ENCODE data around the gene TSC1.

TSC1 gene

DNA sequence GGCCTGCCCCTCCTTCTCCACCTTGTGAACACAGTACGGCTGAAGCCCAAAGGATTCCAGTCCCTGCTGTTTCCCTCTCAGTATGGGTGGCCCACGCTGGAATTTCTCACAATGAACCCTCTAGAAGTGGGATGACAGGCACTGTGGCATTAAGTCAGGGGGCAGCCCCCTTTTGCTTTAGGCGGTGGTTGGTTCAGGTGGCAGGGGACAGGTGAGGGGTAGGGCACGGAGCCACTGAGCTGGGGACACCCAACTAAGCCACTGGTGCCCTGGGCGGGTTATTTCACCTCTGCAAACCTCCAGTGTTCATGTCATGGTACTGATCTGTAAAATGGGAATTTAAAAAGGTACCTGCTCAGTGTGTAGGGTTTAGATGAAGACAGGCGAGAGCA, 58.1 kb downstream of the TSC1 start:
- no peak for DNase-seq

DNA sequence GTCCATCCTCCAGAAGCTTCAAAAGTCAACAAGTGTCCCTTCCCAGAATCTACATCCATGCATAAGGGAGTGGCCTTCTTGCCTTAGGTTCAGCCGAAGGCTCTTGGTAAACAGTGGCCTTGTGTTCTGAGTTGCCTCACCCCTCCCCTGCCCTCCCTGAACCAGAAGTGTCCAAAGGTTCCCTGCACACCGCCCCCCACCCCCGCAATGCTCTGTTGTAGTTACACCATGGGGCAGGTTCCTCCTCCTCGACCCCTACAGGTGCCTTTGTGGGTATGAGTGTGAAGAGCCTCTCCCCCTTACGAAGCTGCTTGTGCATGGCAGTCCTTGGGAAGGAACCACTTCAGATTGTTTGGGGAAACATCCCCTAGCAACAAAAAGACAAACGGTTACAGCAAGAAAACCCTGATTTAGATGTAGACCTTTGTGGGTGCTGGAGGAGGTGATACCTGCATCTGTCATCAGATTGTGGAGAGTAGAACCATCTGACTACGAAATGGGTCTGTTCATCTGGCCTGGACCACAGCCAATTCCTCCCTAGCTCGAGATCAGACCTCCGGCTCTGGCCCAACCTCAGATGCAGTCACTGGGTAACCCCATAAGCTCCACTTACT, 58.6 kb downstream of the TSC1 start:
- no peak for DNase-seq

DNA sequence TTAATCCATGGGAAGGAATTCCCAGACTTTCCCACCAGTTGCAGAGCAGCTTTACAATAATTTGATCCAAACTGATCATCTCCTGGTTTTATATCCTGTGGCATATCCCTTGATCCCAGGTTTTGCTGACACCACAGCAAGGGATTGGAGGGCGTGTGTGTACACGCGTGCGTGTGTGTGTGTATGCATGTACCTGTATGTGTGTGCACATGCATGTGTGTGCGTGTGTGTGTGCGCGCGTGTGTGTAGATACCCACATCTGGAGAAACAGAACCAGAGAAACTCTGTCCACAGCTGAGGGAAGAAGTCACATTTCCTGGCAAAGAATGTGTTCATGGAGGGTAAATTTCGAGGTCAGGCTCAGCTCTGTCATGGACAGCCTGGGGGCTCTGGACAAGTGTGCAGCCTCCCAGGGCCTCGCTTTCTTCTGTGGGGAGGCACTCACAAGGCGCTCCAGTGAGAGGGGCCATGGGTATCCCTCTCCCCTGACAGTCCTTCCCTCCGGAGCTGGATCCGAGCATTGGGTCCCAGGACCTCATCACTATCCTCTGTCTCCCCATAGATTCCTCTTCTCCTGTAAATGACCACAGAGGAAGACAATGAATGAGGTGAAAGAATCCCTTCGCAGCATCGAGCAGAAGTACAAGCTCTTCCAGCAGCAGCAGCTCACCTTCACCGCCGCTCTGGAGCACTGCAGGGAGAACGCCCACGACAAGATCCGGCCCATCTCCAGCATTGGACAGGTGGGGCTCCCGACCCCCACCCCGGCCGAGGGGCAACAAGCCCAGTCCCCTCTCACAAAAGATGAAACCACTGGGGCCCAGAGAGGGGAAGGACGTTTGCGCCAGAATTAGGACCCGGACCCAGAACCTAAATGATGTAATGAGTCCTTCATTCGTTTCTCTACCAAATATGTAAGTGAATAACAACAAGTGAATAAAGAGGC, 60.8 kb downstream of the TSC1 start:
- DNase-seq: no peak

DNA sequence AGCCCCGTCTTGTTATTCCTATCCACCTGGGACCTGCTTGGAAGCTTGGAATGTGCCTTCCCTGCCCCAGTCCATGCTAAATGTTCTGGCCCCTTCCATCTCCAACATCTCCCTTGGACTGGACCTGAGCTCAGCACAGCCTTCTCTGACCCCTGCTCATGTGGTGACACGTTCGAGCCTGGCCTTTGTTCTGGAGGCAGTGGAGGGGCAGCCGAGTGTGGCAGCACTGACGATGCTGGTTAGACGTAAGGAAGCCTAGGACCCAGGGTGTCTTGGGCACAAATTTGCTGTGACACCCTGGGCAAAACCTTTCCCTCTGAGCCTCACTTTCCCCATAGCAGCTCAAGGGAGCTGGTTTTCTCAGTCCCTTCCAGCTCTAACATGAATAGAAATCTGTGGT, 61.8 kb downstream of the TSC1 start:
- no peak for DNase-seq

DNA sequence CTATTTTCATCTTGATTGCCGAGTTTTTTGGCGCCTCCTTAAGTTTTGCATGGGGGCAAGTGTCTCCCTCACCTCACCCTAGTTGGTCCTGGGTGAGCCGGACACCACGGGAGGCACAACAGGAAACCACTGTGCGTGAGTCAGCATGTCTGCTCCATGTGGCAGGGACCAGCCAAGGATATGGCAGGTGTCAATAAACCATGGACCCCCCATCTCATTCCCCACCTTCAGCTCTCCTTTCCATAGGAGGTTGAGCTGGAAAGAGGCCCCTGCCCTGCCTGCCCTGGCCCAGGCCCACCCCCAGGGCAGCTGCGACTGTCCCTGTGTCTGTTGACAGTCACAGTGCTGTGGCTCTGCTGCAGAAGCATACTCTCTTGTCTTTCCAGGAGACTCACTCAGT, 62.6 kb downstream of the TSC1 start:
- no peak for DNase-seq

DNA sequence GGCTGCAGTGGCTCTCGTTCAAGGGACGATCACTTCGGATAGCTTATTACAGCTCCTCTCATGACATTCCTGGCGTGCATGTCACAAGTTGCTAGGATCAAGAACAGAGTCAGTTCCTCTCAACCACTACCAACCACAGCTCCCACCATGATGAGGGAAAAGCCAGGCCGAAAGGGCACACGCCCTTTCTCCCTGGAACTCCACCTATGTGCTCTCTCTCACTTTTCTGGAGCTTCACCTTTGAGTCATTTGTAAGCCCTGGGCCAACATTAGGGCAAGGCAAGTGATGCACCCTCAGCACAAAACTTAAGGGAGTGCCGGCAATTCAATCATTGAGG, 64.1 kb downstream of the TSC1 start:
- DNase-seq: no peak

DNA sequence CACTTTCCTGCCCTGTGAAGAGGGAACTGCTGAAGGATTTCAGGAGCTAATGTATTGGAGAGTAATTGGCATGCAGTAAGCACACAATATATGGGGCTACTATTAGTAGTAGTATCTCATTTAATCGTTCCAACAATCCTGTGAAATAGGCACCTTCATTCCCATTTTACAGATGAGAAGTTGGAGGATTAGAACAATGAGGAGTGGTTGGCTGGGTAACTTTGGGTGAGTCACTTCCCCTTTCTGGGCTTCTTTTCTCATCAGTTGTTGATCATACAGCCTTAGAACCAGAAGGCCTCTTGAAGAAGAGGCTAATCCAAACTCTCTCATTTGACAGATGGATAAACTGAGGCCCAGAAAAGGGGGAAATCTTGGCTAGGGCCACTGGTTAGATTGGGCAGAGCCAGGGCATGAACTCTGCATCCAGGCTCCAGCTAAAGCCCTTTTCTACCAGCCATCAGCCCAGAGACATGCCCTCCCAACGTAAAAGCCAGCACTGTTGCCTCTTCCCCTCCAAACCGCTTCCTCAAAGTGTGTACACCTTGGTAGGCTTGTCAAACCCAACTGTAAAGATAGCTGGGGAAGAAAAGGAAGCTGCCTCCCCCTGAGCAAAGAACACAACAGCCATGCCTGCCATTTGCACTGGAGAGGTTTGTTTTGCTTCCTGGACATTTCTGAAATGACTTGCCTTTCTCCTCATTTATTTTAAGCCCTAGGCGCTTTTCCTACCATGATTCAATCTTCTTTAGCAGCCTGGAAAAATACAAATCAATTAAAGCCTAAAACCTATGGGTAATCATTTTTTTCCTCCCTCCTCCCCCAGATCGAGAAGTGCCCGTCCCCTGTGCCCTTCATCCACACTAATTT, 64.7 kb downstream of the TSC1 start:
- no peak for DNase-seq

DNA sequence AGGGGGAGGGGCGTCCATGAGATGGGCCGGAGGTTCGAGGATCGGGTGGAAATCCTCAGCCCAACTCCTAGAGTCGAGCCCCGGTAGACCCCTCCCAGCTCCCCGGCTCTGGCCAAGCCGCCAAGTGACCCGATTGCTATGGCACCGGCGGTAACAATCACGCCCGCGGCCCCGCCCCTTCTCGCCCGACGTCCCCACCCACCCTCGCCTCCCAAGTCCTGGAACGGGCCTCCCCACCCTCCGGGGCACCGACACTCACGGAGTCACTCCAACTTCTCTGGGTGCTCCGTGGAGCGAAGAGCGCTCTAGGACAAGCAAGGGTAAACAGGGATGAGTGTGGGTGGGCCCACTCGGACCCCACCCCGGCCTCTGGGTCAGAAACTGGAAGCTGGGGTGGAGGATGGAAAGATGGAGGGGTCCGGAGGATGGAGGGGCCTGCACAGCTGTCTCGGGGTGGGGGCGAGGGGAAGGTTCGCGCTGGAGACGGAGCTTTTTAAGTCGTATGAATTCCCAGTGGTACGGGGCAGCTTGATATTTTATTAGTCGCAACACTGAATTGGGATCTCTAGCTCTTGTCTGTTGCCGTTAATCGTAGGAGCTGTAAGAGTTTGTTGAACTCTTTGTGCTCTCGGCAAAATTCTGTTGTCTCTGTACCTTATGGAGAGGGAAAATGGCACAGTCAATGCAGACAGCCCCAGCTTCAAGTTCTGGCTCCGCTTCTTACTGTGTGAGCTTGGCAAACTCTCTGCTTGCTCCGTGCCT, 65.5 kb downstream of the TSC1 start, which contains the start of gene SPACA9:
Gene SPACA9 (plus strand): TSS at position 204 of the 762 bp plus-strand sequence. CDS start 5,050 bp downstream, outside the sequence.
- peak; percentile 4 for DNase-seq

DNA sequence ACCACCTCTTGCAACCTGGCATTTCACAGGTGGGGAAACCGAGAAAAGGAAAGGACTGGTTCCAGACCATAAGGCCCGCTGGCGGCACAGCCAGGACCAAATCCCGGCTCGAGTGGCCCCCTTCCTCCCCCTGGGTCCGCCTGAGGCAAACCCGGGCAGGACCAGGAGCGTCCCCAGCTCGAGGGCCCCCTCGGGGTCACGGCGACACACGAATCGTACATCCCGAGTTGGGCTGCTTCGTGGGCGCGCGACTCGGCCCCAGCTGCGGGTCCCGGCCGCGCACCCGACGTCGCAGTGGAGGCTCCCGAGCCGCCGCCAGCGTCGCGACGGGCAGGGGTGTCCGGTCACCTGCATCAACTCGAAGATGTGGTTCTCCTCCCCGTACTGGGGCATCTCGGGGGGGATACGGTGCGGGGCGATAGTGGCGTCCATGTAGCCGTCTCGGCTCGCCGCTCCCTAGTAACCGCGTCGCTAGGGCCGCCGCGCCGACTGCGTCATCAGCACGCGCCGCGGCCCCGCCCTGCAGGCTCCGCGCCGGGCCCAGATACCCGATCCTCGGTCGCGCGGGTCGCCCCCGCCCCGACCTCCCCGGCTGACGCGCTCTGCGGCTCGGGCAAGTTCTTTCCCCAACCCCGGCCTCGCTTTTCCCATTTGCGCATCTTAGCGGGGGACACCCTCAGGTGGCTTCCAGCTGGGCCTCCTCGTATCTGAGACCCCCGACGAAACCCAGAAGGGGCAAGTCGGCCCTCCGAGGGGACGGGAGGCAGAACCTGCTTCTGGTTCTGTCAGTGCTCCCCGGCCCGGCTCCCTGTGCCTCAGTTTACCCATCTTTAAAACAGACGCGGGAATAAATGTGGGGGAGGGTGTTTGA, 66.4 kb downstream of the TSC1 start, which contains the start of gene AK8:
Gene AK8 (minus strand): TSS at position 461 of the 871 bp plus-strand sequence. CDS start 29 bp downstream, at position 432.
- peak; percentile 73 for DNase-seq

DNA sequence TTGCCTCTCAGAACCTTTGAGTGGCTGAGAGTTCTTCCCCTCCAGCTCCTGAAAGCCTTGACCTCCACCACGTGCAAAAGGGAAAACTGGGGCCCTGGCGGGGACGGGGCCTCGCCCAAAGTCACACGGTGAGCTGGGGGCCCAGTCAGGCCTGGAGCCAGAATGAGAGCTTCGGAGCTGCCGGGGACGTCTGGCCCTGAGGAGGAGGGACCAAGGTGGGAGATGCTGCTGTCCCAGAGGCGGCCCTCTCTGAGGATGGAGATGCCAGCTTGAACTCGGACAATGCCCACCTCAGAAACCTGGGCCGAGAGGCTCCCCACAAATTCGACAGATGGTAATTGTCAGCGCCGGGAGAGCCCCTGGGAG, 67.0 kb downstream of the TSC1 start:
- DNase-seq: no peak

DNA sequence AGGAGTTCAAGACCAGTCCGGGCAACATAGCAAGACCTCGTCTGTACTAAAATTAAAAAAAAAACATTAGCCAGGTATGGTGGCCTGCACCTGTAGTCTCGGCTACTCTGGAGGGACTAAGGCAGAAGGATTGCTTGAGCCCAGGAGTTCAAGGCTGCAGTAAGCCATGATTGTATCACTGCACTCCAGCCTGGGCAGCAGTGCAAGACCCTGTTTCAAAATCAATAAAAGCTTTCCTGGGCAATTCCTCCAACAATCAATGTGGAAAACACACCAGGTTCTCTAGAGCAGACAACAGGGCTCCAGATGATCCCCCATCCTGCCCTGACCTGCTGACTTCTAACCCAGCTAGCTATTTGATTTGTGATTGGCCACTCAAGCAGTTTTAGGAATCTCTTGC, 67.6 kb downstream of the TSC1 start:
- DNase-seq: no peak

DNA sequence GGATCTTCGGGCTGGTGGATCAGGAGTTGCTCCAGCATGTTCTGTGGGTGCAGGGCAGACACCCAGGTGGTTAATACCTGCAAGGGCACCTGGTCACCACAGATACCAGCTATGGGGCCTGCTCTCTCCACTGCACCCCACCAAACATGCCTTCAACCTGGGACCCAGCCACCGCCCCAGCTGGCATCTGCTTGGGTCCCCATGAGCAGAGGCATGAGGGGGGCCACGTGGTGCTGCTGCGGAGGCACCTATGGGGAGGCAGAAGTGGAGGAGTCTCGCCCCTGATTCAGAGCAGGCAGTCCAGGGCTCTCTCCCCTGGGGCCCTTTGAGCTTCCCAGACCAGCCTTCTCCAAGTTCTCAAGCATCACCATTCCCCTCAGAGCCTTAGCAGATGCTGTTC, 69.3 kb downstream of the TSC1 start:
- DNase-seq: no peak

DNA sequence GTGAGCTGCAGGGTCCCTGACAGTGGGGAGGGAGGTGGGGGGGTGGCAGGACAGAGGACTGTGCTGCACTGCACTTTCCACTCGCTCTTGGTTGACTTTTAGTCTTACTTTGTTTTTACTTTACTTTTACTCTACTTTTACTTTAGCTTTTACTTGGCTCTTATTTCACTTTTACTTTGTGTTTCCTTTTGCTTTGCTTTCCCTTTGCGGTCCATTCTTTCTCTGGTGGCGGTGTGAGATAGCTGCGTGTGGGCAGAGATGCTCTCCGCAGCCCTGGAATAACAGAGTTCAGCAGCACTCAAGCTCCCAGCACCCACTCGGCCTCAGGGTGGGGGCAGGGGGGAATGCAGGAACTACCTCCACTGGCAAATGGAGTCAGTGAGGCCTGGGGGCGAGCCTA, 71.0 kb downstream of the TSC1 start:
- no peak for DNase-seq

DNA sequence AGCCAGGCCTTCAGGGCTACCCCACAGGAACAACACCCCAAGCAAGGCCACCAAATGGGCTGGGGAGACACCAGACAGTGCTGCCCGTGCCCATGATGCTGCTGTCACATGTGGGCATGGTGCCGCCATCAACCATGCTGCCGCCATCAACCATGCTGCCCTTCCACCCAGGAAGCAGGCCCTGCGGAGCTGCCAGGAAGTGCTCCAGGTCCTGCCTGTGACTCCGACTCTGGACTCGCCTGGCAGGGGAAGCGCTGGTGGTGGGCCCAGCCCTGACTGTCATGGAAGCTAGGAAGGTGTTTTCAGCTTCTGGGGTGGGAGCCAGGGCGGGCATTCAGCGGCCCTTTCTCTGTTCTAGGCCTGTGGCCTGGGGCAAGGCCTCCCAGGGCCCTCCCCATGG, 75.2 kb downstream of the TSC1 start:
- DNase-seq: no peak

DNA sequence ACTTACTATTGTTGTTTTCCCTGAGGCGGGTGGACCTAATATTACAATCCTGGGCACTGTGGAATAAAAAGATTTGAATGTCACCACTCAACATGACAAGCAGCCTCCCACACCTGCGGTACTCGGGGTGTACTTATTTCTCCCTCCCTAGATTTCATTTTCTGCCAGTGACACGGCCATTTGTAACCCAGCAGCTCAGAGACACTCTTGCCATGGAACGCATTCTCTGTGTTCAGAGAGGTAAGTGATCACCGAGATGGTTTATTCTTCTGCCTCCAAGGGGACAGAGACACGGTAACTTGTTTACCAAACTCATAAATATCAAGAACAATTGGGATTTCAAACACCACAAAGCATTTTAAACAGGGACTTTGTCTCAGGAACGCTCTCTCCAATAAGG, 77.5 kb downstream of the TSC1 start:
- DNase-seq: no peak

DNA sequence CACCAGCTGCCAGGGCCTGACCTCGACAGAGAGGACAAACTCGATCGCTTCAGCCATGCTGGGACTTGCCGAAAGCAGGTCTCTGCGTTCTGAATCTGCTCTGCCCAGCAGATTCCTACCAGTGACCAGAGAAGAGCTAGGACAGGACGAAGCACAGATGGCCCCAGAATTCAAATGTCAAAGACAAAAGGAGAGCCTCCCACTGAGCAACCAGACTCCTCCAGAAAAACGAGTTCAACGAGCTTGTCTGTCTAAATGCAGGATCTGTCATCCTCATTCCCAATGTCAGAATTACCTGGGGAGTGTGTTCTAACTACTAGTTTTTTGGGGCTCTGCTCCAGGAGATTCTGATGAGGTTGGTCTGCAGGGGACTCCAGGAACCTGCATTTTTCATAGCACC, 79.7 kb downstream of the TSC1 start:
- DNase-seq: no peak

DNA sequence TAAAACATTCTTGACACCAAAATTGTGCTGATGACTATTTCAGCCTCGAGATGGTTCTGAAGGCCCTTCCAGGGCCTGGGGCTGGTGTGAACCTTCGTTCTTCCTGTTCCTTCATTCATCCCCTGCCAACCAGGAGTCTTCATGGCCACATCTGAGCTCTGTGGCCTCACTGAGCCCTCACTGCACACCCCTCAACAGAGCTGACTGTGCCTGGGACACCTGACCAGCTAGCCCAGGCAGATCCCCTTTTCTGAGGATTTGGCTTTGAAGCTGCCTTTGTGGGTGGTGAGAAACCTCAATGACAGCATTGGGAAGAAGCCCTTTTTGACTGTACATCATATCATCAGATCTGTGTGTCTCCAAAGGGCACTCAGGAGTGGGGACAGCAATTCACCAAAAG, 80.1 kb downstream of the TSC1 start:
- DNase-seq: no peak

DNA sequence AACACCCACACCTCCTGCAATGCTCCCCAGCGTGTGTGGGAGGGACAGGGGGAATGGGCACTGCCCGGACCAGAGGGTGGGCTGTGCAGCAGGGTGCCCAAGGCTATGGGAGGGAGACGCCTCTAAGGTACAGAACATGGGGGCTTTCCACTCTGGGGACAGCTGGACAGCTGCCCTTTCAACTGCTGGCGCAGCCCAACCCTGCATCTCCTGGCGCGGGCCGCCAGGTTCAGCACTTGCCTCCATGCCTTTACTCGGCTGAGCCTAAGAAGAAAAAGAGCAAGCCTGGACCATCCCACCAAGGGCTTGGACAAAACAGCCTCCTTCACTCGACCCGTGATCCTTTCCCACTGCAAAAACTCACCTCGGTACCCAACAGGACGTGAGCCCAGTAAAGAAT, 81.3 kb downstream of the TSC1 start:
- DNase-seq: no peak

DNA sequence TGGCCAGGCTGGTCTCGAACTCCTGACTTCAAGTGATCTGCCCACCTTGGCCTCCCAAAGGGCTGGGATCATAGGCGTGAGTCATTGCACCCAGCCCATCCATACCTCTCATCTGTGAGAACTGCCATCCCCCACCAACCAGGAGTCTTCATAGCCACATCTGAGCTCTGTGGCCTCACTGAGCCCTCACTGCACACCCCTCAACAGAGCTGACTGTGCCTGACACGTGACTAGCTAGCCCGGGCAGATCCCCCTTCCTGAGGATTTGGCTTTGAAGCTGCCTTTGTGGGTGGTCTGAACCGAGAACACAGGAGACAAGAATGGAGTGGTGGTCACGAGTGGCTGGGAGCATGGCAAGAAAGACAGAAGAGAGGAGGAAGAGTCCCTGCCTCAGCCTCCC, 81.9 kb downstream of the TSC1 start:
- no peak for DNase-seq

DNA sequence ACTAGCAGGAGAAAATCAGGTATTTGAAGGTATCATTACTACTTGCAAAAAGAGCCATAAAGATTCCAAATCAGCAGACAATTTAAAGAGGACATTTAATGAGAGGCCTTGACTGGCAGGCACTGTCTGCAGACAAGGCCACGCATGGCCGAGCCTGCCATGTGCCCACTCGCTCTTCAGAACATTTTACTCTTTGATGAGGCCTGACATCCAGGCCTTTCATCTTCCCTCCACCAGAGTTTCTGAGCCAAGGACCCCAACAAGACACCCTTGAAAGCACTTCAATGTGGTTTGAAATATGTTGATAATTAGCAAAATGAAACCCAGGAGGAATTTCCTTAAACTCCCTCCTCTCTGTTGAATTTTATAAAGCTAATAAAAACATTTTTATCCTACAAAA, 82.8 kb downstream of the TSC1 start:
- no peak for DNase-seq

DNA sequence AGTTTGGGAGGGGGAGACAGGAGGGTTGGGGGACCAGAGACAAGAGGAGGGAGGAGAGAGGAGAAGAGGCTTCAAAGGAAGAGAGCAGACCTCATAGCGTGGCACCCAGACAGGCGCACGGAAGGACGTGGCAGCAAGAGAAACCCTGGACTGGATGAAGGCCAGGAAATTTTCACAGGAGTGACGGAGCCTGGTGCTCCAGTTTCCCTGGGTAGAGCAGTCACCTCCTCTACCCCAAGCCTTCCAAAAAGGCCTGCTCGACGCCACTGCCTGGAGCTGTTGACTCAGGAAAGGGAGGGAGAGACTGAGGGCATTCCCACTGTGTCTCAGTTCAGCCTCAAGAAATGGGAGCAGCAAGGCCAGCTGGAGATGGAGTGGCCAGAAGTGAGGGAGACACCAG, 85.7 kb downstream of the TSC1 start:
- no peak for DNase-seq

All from T-helper 9 cell (primary cell).